Cardiac fibroblast (primary cell): ENCODE data around the gene KIF12.

ENCODE experiments used
- DNase-seq, 2 donors: peaks; one replicate each; pipeline versions ENCODE4 v3.0.0 to v3.0.0-alpha.2; 2010; ENCODE audit warnings: low read depth in 2 of 2
- H3K4me3 ChIP-seq, 2 donors: replicated peaks in 1 of 2; 1 replicate in 1 of 2; 2 replicates in 1 of 2; pipeline ENCODE4 v1.5.1; 2011; ENCODE audit warnings: low read depth in 2 of 2, low read length in 2 of 2, mild to moderate bottlenecking in 2 of 2, moderate library complexity in 1 of 2
- CTCF ChIP-seq: IDR thresholded peaks from one replicate; pipeline ENCODE4 v1.5.1; 2011; ENCODE audit warnings: low read depth, mild to moderate bottlenecking, low read length, inconsistent platforms

KIF12 gene

DNA sequence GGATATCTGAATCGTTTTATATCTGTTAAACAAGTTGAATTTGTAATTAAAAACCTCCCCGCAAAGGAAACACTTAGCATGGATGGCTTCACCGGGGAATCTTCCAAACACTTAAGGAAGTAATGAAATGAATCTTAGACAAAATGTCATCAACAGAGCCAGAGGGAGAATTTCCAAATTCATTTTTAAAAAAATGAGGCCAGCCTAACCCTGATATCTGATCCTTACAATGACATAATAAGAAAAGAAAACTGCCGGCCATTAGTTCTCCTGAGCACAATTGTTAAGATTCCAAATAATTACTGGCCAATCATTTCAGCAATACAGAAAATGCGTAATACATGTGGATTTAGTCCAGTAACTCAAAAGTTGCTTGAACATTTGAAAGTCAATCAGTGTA, 6.1 kb upstream of the KIF12 start:
- H3K4me3 ChIP-seq, result no peak overlapping the region
- no peak for DNase-seq
- TF ChIP-seq CTCF, result no peak

GRCh38 chr9:114102484-114102883, 3.4 kb upstream of the KIF12 start:
- no peak for DNase-seq
- no peak for TF ChIP-seq CTCF

DNA sequence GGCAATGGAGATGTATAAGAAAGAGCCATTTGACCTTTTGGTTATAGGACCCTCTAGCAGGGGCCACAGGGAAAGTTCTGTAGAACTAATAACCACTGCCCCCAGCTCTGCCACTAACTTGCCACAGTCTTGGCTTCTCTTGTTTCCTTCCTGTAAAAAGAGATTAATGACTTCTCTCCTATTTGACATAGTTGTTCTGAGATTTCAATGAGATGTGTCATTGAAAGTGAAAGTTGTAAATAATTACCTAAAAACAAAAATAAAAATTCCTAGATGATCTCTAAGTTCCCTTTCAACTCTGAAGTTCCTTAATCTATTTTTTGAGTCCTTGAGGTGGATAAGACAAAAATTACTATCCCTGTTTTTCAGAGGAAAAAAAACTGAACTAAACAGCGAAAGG, 1.4 kb upstream of the KIF12 start:
- H3K4me3 ChIP-seq, result no peak overlapping the region
- DNase-seq, result no peak
- TF ChIP-seq CTCF, result no peak

More at GRCh38 chr9:114102484-114102883, 3.4 kb upstream of the KIF12 start:
- no peak overlapping the region for H3K4me3 ChIP-seq

- no peak for TF ChIP-seq CTCF
Observed at GRCh38 chr9:114099669-114100270, 678 bp upstream of the KIF12 start.

DNA sequence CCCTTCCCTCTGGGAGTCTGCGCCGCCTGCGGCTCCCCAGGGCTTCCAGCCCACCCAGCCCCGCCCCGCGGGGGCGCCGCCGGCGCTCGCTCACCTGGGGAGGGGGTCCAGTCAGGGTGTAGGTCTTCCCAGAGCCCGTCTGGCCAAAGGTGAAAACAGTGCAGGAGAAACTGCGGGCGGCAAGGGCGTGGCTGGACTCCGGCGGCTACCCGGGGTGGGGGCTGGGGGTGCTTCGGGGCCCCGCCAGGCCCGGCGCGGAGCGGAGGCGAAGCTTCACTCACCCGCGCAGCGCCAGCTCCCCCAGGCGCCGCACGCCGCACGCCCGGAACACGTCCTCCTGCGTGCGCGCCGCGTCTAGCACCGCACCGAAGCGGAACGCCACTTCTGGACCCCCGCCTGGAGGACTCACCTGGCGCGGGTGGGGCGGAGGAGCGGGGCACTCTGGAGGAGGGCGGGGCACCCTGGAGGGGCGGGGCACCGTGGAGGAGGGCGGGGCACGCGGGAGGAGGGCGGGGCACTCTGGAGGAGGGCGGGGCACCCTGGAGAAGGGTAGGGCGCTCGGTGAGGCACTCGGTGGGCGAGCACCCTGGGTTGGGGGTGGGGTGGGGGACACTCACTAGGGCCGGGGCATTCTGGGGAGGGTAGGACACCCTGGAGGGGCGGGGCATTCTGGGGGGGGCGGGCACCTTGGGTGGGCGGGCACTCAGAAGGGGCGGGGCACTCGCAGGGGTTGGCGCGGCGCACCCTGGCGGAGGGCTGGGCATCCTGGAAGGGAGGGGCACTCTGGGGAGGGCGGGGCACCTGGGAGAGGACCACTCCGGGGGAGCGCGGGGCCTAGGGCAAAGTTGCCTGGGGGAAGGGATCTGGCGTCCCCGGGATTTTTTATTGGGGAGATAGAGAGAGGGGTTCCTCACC, 814 bp downstream of the KIF12 start:
- no peak for TF ChIP-seq CTCF
- peak overlapping the region; percentile 21 to 40 for H3K4me3 ChIP-seq
- DNase-seq, result no peak

More at GRCh38 chr9:114099669-114100270, 678 bp upstream of the KIF12 start:
- no peak overlapping the region for H3K4me3 ChIP-seq
- DNase-seq, result no peak

- peak; percentile 37 to 41 for DNase-seq
- peak overlapping the region; percentile 21 to 40 for H3K4me3 ChIP-seq
- no peak for TF ChIP-seq CTCF
Observed at GRCh38 chr9:114097613-114098020, 1.5 kb downstream of the KIF12 start.
